ENCODE results near the gene QPRT. TPM values are rescaled to one million over a fixed set of nuclear protein-coding genes. Genes with fewer than 3 reads are reported as not detected.

Gene QPRT
- total and polyA plus RNA-seq, 7 donors: 4.3 to 40.5 (median 11.1) TPM

DNA sequence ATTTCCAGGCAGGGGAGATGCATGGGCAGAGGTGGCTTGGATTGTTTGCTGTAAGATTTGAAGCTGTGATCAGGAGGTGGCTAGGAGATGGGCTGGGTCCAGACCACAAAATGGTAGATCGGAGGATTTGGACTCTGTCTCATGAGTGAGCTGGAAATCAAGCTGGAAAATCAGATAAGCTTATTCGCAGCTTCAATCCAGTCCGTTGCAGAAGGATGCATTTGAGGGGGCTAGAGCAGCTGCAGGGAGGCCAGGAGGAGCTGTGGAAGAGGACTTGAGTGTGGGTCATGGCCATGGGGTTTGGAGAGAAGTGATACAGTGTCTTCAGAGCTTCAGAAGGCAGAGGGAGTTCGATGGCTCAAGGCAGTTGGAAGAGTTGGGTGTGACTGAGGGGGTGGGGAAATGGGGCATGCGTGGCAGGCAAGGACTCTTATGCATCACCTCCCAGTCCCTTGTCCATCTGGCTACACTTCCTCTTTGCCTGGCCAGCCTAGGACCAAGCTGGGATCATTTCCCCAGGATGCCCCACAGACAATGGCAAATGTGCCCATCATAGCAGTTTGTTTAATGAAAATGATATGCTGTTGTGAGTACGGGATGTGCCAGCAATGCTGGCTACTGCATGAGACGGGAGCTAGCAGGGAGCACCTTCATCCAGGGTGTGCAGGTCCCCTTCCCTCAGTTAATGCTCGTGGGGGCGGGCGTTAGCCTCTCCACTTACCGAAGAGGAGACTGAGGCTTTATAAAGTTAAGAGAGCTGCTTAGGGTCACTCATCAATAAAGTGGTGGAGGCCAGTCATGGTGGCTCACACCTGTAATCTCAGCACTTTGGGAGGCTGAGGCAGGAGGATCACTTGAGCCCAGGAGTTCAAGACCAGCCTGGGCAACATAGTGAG is 20.6 kb downstream of the QPRT start:
- Histone ChIP-seq H3K4me3 (no peak overlapping the region), H3K9me3 (no peaks in the 10 kb centered on the region), H3K36me3 (no peaks in the 10 kb centered on the region), H3K27me3 (no peaks in the 10 kb centered on the region), H3K4me1 (peaks cover 0 to 3% (median 2%) of the 10 kb centered on the region in 4 donors), H3K27ac (no peak overlapping the region)
- intact Hi-C loops (cut with DNase I): loop anchor here (2.0 to 5.0 kb wide), 3 partner anchors 88 to 323 kb away; partner anchors contain the start of gene C16orf92
- WGBS, 2 donors: 59 to 70% methylated on average over 11 of the region's 11 CpGs
- no peak for TF ChIP-seq EP300 (IDR thresholded peaks at IDR 0.05)
- no peak for TF ChIP-seq POLR2A (IDR thresholded peaks at IDR 0.05)
- TF ChIP-seq, protein P1, sequence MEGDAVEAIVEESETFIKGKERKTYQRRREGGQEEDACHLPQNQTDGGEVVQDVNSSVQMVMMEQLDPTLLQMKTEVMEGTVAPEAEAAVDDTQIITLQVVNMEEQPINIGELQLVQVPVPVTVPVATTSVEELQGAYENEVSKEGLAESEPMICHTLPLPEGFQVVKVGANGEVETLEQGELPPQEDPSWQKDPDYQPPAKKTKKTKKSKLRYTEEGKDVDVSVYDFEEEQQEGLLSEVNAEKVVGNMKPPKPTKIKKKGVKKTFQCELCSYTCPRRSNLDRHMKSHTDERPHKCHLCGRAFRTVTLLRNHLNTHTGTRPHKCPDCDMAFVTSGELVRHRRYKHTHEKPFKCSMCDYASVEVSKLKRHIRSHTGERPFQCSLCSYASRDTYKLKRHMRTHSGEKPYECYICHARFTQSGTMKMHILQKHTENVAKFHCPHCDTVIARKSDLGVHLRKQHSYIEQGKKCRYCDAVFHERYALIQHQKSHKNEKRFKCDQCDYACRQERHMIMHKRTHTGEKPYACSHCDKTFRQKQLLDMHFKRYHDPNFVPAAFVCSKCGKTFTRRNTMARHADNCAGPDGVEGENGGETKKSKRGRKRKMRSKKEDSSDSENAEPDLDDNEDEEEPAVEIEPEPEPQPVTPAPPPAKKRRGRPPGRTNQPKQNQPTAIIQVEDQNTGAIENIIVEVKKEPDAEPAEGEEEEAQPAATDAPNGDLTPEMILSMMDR (IDR thresholded peaks at IDR 0.05): no peak
- no peak for TF ChIP-seq POLR2AphosphoS5 (IDR thresholded peaks at IDR 0.05)
- DNase-seq: no peak

DNA sequence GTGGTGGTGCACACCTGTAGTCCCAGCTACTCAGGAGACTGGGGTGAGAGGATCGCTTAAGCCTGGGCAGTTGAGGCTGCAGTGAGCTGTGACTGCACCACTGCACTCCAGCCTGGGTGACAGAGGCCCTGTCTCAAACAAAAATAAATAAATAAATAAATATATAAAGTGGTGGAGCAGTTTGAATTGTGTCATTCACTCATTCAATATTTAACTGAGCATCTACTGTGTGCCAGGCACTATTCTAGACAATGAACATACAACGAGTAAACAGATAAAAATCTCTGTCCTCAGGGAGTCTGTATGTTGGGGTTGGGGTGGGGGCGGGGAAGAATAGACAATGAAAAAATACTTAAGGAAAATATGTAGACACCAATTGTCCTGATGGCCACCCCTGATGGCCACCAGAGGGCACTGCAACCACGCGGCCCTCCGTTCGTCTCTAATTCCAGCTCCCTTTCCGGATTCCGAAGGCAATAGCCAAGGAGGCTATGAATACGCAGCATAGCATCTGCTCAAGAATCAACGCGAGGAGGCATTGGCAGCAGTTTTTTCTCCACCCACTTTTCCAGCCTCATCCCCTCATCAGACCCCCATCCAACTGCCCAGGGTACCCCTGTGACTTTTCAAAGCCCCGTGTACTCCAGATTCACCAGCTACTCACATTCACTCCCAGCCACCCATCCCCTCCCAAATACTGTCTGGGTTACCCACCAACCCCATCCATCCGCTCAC is 21.4 kb downstream of the QPRT start:
- H3K9me3 ChIP-seq: no peaks in the 10 kb centered on the region
- TF ChIP-seq, protein P1 (IDR thresholded peaks at IDR 0.05): peak; percentile 51 to 92 (median 68)
- no peak for TF ChIP-seq POLR2AphosphoS5 (IDR thresholded peaks at IDR 0.05)
- DNase-seq: peak; percentile 89
- H3K4me3 ChIP-seq: no peak overlapping the region
- H3K27ac ChIP-seq: no peak overlapping the region
- H3K4me1 ChIP-seq: peaks cover 0 to 3% (median 2%) of the 10 kb centered on the region in 4 donors
- H3K27me3 ChIP-seq: no peaks in the 10 kb centered on the region
- intact Hi-C loops (cut with DNase I): loop anchor here (5.0 kb wide), 2 partner anchors 87 to 322 kb away; partner anchors contain the start of gene C16orf92
- no peaks in the 10 kb centered on the region for H3K36me3 ChIP-seq
- WGBS, 2 donors: 11 to 20% methylated on average over 14 of the region's 14 CpGs

DNA sequence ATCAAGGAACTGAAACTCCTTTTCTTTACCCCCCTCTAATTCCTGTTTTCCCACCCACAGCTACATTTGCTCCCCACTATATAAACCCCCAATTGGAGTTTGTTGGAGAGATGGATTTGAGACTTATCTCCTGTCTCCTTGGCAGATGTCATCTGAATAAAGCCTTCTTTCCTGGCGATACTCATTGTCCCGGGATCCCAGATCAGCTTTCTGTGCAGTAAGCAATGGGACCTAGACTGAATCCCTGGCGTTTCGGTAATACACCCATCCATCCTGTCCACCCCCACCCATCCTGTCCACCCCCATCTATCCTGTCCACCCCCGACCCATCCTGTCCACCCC is 22.2 kb downstream of the QPRT start:
- intact Hi-C loops (cut with DNase I): loop anchor here (5.0 kb wide), 2 partner anchors 86 to 321 kb away; partner anchors contain the start of gene C16orf92
- Histone ChIP-seq H3K4me3 (no peak overlapping the region), H3K27ac (no peak overlapping the region), H3K9me3 (no peaks in the 10 kb centered on the region), H3K27me3 (no peaks in the 10 kb centered on the region), H3K36me3 (no peaks in the 10 kb centered on the region), H3K4me1 (peaks cover 0 to 3% (median 2%) of the 10 kb centered on the region in 4 donors)
- 83 to 88% methylated on average over 5 of the region's 5 CpGs for WGBS, 2 donors
- TF ChIP-seq EP300 (IDR thresholded peaks at IDR 0.05): no peak
- TF ChIP-seq POLR2A (IDR thresholded peaks at IDR 0.05): no peak
- TF ChIP-seq, protein P1 (IDR thresholded peaks at IDR 0.05): no peak
- TF ChIP-seq POLR2AphosphoS5 (IDR thresholded peaks at IDR 0.05): no peak
- DNase-seq: no peak

DNA sequence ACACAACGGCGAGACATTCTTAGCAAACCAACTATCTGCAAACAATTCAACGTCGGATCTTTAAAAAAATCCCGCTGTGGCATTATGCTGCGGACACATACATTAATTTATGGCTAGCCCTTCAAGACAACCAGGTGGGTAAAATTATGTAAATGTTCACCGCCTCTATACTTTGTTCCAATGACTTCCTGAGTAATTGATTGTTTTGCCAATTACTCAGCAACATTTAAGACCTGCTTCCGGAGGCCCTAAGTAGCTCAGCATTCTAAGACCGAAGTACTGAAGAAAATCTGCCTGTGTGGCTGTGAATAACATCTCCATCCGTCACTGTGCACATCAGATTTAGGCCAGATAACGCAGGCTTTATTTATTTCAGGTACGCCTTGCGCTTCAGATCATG is 23.3 kb downstream of the QPRT start:
- TF ChIP-seq EP300 (IDR thresholded peaks at IDR 0.05) (no peak), POLR2A (IDR thresholded peaks at IDR 0.05) (no peak)
- TF ChIP-seq, protein P1 (IDR thresholded peaks at IDR 0.05): no peak
- no peaks in the 10 kb centered on the region for H3K9me3 ChIP-seq
- H3K27me3 ChIP-seq: no peaks in the 10 kb centered on the region
- no peak overlapping the region for H3K4me3 ChIP-seq
- no peak overlapping the region for H3K27ac ChIP-seq
- no peaks in the 10 kb centered on the region for H3K36me3 ChIP-seq
- 51 to 81% methylated on average over 13 of the region's 13 CpGs for WGBS, 2 donors
- DNase-seq: no peak
- intact Hi-C loops (cut with DNase I): loop anchor here (5.0 kb wide), 2 partner anchors 85 to 320 kb away; partner anchors contain the start of gene C16orf92
- peaks cover 0 to 3% (median 2%) of the 10 kb centered on the region in 4 donors for H3K4me1 ChIP-seq

Measured in sigmoid colon (tissue), 7 donors.